GM10248 (cell line): Measurements from ENCODE around the gene FAM13C.

ENCODE experiments used
- CTCF ChIA-PET: fragments of 300-600 bp; sonication (Branson Sonifier 250); formaldehyde crosslinking; extraction: SDS; loops from one replicate; lab custom pipeline; 2021; ENCODE audit warnings: antibody characterized with exemption; lab: Yijun Ruan, JAX
- POLR2A ChIA-PET: fragments of 350-650 bp; sonication (Branson Sonifier 250); formaldehyde crosslinking; extraction: SDS; loops from one replicate; lab custom pipeline; 2020; ENCODE audit warnings: antibody characterized with exemption; lab: Yijun Ruan, JAX
- DNase-seq: peaks from one replicate; pipeline ENCODE4 v3.0.0; 2012; ENCODE audit errors: extremely low spot score
- CTCF ChIP-seq: IDR thresholded peaks from 2 replicates; pipeline ENCODE4 v1.5.1; 2012; ENCODE audit warnings: mild to moderate bottlenecking, low read depth; ENCODE audit errors: extremely low read depth, missing control alignments, control extremely low read depth

Gene FAM13C

GRCh38 chr10:59372543-59372942 lies 10.2 kb upstream of the FAM13C start:
- ChIA-PET POLR2A (no interaction called here), CTCF (interaction anchor here (0.8 to 1.7 kb wide), 4 partner anchors 10 to 189 kb away, joined by 3 to 4 read pairs (median 3); no protein-coding TSS in a partner anchor)
- no peak for DNase-seq
- TF ChIP-seq CTCF: no peak

- no peak for DNase-seq
- ChIA-PET POLR2A (no interaction called here), CTCF (interaction anchor here (1.1 kb wide), 1 partner anchor 10 kb away, joined by 4 read pairs; no protein-coding TSS in a partner anchor)
- no peak for TF ChIP-seq CTCF
These were observed 3.9 kb upstream of the FAM13C start for GRCh38 chr10:59366290-59366689.

GRCh38 chr10:59363446-59363958 lies 1.2 kb upstream of the FAM13C start:
- no peak for DNase-seq
- CTCF ChIA-PET: interaction anchor here (2.1 kb wide), 1 partner anchor 16 kb away, joined by 6 read pairs; no protein-coding TSS in a partner anchor
- POLR2A ChIA-PET: no interaction called here
- TF ChIP-seq CTCF: no peak

GRCh38 chr10:59362959-59363381 lies 621 bp upstream of the FAM13C start:
- ChIA-PET POLR2A (no interaction called here), CTCF (interaction anchor here (2.1 kb wide), 1 partner anchor 16 kb away, joined by 6 read pairs; no protein-coding TSS in a partner anchor)
- no peak for TF ChIP-seq CTCF
- no peak for DNase-seq

GRCh38 chr10:59361663-59362143 lies 646 bp downstream of the FAM13C start:
- no peak for TF ChIP-seq CTCF
- POLR2A ChIA-PET: no interaction called here
- CTCF ChIA-PET: interaction anchor here (0.7 to 2.1 kb wide), 3 partner anchors 9 to 22 kb away, joined by 3 to 6 read pairs (median 4); no protein-coding TSS in a partner anchor
- DNase-seq: no peak

- no peak for TF ChIP-seq CTCF
- ChIA-PET CTCF (interaction anchor here (0.6 to 0.9 kb wide), 2 partner anchors 7 to 55 kb away, joined by 3 read pairs; no protein-coding TSS in a partner anchor), POLR2A (no interaction called here)
- DNase-seq: no peak
These were observed 1.5 kb downstream of the FAM13C start for GRCh38 chr10:59360605-59361405.
